Left lung (tissue), 10 donors: ENCODE data around the gene ALDOB. TPM values are rescaled to one million over a fixed set of nuclear protein-coding genes. Genes with fewer than 3 reads are reported as not detected.
A peak's percentile ranks its signal among the peaks of the same experiment; 100 is the strongest.

Experiments used
- ATAC-seq: fragments of 200-7000 bp; cut with Tn5 transposase; one replicate; pipeline ENCODE4 v1.9.1; 2020; ENCODE audit warnings: moderate library complexity
- DNase-seq, 4 donors: peaks; one replicate each; pipeline ENCODE4 v3.0.0-alpha.2; 2013 to 2020
- H3K27ac ChIP-seq, 2 donors: fragments of 200-600 bp; sonication (generic) in 1 of 2; one replicate each; pipeline versions ENCODE4 v1.5.0 to v1.8.0; 2020 to 2021
- H3K27me3 ChIP-seq, 2 donors: fragments of 200-600 bp; sonication (generic) in 1 of 2; one replicate each; pipeline versions ENCODE4 v1.5.0 to v1.8.0; 2020 to 2021
- H3K36me3 ChIP-seq, 2 donors: fragments of 200-600 bp; sonication (generic) in 1 of 2; one replicate each; pipeline versions ENCODE4 v1.5.0 to v1.8.0; 2020 to 2021
- H3K4me1 ChIP-seq, 2 donors: fragments of 200-600 bp; one replicate each; pipeline ENCODE4 v1.8.0; 2021
- H3K4me3 ChIP-seq, 2 donors: fragments of 200-600 bp; sonication (generic) in 1 of 2; one replicate each; pipeline versions ENCODE4 v1.5.0 to v1.8.0; 2020 to 2021; ENCODE audit warnings: mild to moderate bottlenecking in 1 of 2
- H3K9me3 ChIP-seq, 2 donors: fragments of 200-600 bp; sonication (generic) in 1 of 2; one replicate each; pipeline versions ENCODE4 v1.5.0 to v1.8.0; 2020 to 2021
- intact Hi-C, 2 donors: fragments of 100-400 bp; cut with DNase I; formaldehyde crosslinking; loops; one replicate each; pipeline versions ENCODE4 v1.11.2 to v1.14.2; 2022
- polyA plus RNA-seq, 6 donors: library from polyadenylated mRNA; unstranded; fragments of 120-200 nt; gene quantifications; one replicate each; pipeline ENCODE4 v1.2.1, GENCODE V29; 2013; ENCODE audit not compliant: insufficient read length in 6 of 6
- total RNA-seq, 2 donors: library from RNA; stranded (reverse); fragmentation: NEBNext Ultra II Directional; extraction: Animal tissue kit (Norgen Biotek cat#: 25700); gene quantifications; one replicate each; pipeline ENCODE4 v1.2.1, GENCODE V29; 2021
- TF ChIP-seq, protein P1 (sequence below), 2 donors: fragments of 200-600 bp; sonication (generic) in 1 of 2; IDR thresholded peaks; one replicate each; pipeline versions ENCODE4 v1.5.0 to v1.8.0; 2021; ENCODE audit warnings: antibody characterized with exemption in 2 of 2
- donor health status: DM: no; HTN: yes; CAD: no.
- donor health status: DM: no; HTN: no; CAD: no.

Gene ALDOB
- total and polyA plus RNA-seq, 8 donors: 2.2 to 7.4 (median 2.4) TPM; not detected in 2

DNA sequence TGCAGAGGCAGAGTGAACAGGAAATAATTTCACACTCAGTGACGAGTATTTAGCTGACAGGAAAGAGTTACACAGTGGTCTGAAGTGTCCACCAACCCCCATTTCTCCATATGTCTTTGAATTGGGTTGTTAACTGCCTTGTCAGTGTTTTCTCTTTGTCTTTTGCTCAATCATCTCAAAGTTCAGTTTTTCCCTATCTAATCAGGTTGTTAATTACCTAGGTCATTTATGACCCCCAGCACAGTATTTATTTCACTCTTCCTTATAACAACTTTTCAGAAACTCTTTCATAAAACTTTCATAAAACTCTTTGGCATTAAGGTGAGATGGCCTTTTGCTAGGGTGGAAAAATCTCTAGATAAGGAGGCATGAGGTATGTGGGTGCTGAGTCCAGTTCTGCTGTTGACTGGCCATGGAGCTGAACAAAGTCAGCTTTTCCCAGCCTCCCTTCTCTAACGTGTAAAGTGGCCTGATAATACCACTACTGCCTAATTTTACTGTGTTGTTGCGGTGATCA is 5.2 kb upstream of the ALDOB start:
- Histone ChIP-seq H3K27me3 (no peaks in the 10 kb centered on the region), H3K4me1 (no peaks in the 10 kb centered on the region), H3K9me3 (no peaks in the 10 kb centered on the region), H3K27ac (peak overlapping the region in 1 of 2 donors; percentile 7), H3K4me3 (no peak overlapping the region), H3K36me3 (no peaks in the 10 kb centered on the region)
- TF ChIP-seq, protein P1, sequence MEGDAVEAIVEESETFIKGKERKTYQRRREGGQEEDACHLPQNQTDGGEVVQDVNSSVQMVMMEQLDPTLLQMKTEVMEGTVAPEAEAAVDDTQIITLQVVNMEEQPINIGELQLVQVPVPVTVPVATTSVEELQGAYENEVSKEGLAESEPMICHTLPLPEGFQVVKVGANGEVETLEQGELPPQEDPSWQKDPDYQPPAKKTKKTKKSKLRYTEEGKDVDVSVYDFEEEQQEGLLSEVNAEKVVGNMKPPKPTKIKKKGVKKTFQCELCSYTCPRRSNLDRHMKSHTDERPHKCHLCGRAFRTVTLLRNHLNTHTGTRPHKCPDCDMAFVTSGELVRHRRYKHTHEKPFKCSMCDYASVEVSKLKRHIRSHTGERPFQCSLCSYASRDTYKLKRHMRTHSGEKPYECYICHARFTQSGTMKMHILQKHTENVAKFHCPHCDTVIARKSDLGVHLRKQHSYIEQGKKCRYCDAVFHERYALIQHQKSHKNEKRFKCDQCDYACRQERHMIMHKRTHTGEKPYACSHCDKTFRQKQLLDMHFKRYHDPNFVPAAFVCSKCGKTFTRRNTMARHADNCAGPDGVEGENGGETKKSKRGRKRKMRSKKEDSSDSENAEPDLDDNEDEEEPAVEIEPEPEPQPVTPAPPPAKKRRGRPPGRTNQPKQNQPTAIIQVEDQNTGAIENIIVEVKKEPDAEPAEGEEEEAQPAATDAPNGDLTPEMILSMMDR (IDR thresholded peaks at IDR 0.05): no peak
- ATAC-seq (no peak), DNase-seq (no peak)
- intact Hi-C loops: no loop called here

DNA sequence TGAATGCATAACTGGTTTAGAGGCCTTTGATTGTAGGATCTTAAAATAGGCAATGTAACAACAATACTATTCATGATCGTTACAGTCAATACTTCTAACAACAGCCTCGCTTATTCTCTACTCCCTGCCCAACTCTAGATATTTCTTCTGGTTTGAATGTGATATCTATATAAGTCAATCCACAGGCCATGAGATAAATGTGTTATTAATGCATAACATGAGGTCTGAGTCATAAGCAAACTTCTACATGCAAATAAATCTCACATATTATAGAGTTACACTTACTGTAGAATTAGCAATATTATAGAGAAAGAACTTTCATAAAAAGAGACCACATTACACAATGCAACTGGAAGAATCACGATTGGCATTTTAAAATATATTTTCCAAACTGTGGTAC is 2.9 kb upstream of the ALDOB start:
- Histone ChIP-seq H3K9me3 (no peaks in the 10 kb centered on the region), H3K4me3 (no peak overlapping the region), H3K4me1 (no peaks in the 10 kb centered on the region), H3K27me3 (no peaks in the 10 kb centered on the region), H3K36me3 (no peaks in the 10 kb centered on the region), H3K27ac (no peak overlapping the region)
- TF ChIP-seq, protein P1 (IDR thresholded peaks at IDR 0.05): no peak
- intact Hi-C loops: no loop called here
- ATAC-seq (no peak), DNase-seq (no peak)

DNA sequence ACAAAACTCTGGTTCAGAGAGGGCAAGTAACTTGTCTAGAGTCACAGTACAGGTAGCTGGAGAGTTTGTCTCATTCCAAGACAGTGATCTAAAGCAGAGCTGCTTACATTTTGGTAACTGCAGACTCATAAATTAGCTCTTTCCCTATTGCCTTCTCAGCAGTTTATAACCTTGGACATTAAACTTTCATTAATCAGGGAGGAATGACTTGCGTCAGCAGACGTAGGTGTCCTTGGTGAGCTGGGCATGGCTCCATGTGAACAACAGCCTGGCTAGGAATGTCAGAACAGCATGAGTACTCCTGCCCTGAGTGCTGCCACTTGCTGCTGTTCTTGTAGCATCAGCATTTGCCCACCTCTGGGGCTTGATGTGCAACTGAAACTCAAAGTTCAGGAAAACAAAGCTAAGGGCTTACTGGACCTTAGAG is 2.2 kb upstream of the ALDOB start:
- Histone ChIP-seq H3K4me1 (no peaks in the 10 kb centered on the region), H3K4me3 (no peak overlapping the region), H3K27me3 (no peaks in the 10 kb centered on the region), H3K27ac (no peak overlapping the region), H3K36me3 (no peaks in the 10 kb centered on the region), H3K9me3 (no peaks in the 10 kb centered on the region)
- TF ChIP-seq, protein P1 (IDR thresholded peaks at IDR 0.05): no peak
- intact Hi-C loops: no loop called here
- DNase-seq: no peak
- ATAC-seq: peak; percentile 63

DNA sequence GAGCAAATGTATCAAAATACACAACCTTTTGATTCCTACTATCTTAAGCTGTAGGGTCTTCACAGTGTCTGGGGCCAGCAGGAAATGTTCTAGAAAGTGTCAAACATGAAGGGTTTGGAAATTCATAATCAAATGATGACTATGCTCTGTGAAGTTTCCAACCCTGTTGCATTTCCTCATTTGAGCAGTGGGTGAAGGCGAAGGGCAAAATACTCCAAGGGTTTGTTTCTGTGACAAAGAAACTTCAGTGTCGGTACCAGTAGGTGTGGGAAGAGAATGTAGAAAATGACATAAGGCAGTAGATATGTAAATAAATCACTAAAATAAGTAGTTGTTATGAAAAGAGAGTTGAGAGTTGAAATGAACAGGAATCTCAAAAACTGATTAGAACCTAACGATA is 576 bp downstream of the ALDOB start:
- Histone ChIP-seq H3K4me1 (no peaks in the 10 kb centered on the region), H3K27ac (no peak overlapping the region), H3K27me3 (no peaks in the 10 kb centered on the region), H3K36me3 (no peaks in the 10 kb centered on the region), H3K9me3 (no peaks in the 10 kb centered on the region), H3K4me3 (no peak overlapping the region)
- ATAC-seq (peak; percentile 80), DNase-seq (peak in 1 of 4 donors; percentile 11)
- intact Hi-C loops: no loop called here
- TF ChIP-seq, protein P1 (IDR thresholded peaks at IDR 0.05): no peak

DNA sequence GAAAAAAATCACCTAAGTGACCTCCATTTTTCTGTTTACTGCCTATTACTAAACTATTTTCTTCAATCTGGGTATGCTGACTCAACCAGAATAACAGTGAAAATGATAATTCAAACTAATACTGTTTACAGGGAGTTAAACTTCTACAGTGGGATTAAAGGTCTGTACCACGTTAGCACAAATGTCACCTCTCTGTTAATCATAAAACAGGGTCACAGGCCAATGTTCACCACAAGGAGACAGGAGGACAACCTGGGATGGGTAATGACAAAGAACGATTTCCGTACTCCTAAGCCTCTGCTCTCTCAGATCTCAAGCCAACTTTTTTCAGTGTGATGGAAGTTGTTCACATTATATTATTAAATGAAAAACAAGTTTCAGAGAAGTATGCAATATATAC is 2.3 kb downstream of the ALDOB start:
- no peak overlapping the region for H3K27ac ChIP-seq

More for the DNA sequence above, 2.3 kb downstream of the ALDOB start:
- H3K36me3 ChIP-seq: no peaks in the 10 kb centered on the region
- intact Hi-C loops: no loop called here
- no peak overlapping the region for H3K4me3 ChIP-seq
- H3K4me1 ChIP-seq: no peaks in the 10 kb centered on the region
- no peaks in the 10 kb centered on the region for H3K9me3 ChIP-seq
- ATAC-seq (no peak), DNase-seq (no peak)
- no peaks in the 10 kb centered on the region for H3K27me3 ChIP-seq
- TF ChIP-seq, protein P1 (IDR thresholded peaks at IDR 0.05): no peak
